Measurements from ENCODE around the gene DECR2. TPM values are rescaled to one million over a fixed set of nuclear protein-coding genes. Genes with fewer than 3 reads are reported as not detected.

DECR2 gene
- total RNA-seq, 4 donors from 2014 or later, result 32.2 to 154 (median 105) TPM

GRCh38 chr16:426906-427249 lies 25.2 kb downstream of the DECR2 start:
- H3K27me3 ChIP-seq, result no peaks in the 10 kb centered on the region
- no peak overlapping the region for H3K27ac ChIP-seq
- H3K4me1 ChIP-seq, result peaks cover 0 to 23% (median 10%) of the 10 kb centered on the region in 4 donors
- no peaks in the 10 kb centered on the region for H3K36me3 ChIP-seq
- TF ChIP-seq CTCF (IDR thresholded peaks at IDR 0.05) (no peak), POLR2A (IDR thresholded peaks at IDR 0.05) (no peak)
- DNase-seq, result no peak
- no peaks in the 10 kb centered on the region for H3K9me3 ChIP-seq
- H3K4me3 ChIP-seq, result peak overlapping the region; percentile 51 to 72 (median 64)

GRCh38 chr16:427250-427649 lies 25.6 kb downstream of the DECR2 start:
- Histone ChIP-seq H3K27ac (no peak overlapping the region), H3K4me3 (peak overlapping the region in 3 of 4 donors; percentile 61 to 72 (median 67)), H3K36me3 (no peaks in the 10 kb centered on the region), H3K27me3 (no peaks in the 10 kb centered on the region), H3K4me1 (peaks cover 0 to 23% (median 10%) of the 10 kb centered on the region in 4 donors), H3K9me3 (no peaks in the 10 kb centered on the region)
- no peak for DNase-seq
- TF ChIP-seq CTCF (IDR thresholded peaks at IDR 0.05) (no peak), POLR2A (IDR thresholded peaks at IDR 0.05) (no peak)

GRCh38 chr16:430904-431303 lies 29.2 kb downstream of the DECR2 start:
- no peak overlapping the region for H3K4me3 ChIP-seq
- H3K9me3 ChIP-seq, result no peaks in the 10 kb centered on the region
- H3K27ac ChIP-seq, result no peak overlapping the region
- H3K27me3 ChIP-seq, result no peaks in the 10 kb centered on the region
- TF ChIP-seq CTCF (IDR thresholded peaks at IDR 0.05), result no peak
- TF ChIP-seq POLR2A (IDR thresholded peaks at IDR 0.05), result no peak
- no peaks in the 10 kb centered on the region for H3K36me3 ChIP-seq
- no peak for DNase-seq
- H3K4me1 ChIP-seq, result peaks cover 0 to 13% (median 6%) of the 10 kb centered on the region in 4 donors

- H3K4me3 ChIP-seq, result no peak overlapping the region
- H3K9me3 ChIP-seq, result no peaks in the 10 kb centered on the region
- no peaks in the 10 kb centered on the region for H3K36me3 ChIP-seq
- no peaks in the 10 kb centered on the region for H3K4me1 ChIP-seq
- no peak for DNase-seq
- no peak overlapping the region for H3K27ac ChIP-seq
- H3K27me3 ChIP-seq, result no peaks in the 10 kb centered on the region
- TF ChIP-seq POLR2A (IDR thresholded peaks at IDR 0.05) (no peak), CTCF (IDR thresholded peaks at IDR 0.05) (no peak)
Observed at GRCh38 chr16:440627-441026, 38.9 kb downstream of the DECR2 start.

DNA sequence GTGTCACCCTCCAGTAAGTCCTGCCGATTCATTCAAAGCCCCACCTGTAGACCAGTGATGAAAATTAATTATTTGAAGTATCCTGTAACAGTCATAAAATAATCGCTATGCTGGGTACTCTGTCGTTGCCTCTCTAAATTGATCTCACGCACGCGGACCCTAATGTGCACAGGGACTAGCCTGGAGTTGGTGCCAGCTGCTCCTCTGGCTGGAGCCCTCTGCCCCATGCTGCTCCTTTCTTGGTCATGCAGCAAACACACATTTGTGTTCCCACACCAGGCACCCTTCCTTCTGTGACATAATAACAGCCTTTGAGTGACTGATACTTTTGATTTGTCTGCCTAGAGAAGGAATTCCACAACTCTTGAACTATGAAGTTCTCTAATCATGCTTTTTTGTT lies 39.8 kb downstream of the DECR2 start:
- no peak overlapping the region for H3K27ac ChIP-seq
- H3K36me3 ChIP-seq, result no peaks in the 10 kb centered on the region
- H3K4me3 ChIP-seq, result no peak overlapping the region
- no peaks in the 10 kb centered on the region for H3K9me3 ChIP-seq
- H3K4me1 ChIP-seq, result no peaks in the 10 kb centered on the region
- TF ChIP-seq POLR2A (IDR thresholded peaks at IDR 0.05) (no peak), CTCF (IDR thresholded peaks at IDR 0.05) (no peak)
- DNase-seq, result no peak
- H3K27me3 ChIP-seq, result no peaks in the 10 kb centered on the region

DNA sequence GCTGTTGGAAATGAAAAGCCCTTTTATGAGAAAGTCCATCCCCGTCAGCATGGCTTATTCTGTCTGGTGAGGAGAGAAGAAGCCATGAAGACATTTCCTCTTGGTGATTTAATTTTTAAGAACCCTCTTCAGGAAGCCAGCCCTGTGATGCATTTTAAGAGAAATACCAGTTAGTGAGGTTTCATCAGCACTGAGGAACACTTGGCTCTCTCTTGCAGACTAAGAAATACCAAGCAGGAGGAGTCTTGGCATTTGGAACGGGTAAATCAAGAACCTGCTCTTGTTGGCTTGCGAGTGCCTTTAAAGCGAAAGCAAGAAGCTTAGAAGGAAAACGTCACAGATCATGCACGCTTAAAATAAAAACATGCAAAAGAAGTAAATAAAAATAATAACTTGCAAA lies 41.3 kb downstream of the DECR2 start:
- H3K4me1 ChIP-seq, result no peaks in the 10 kb centered on the region
- H3K4me3 ChIP-seq, result no peak overlapping the region
- H3K27ac ChIP-seq, result no peak overlapping the region
- no peaks in the 10 kb centered on the region for H3K36me3 ChIP-seq
- H3K9me3 ChIP-seq, result no peaks in the 10 kb centered on the region
- TF ChIP-seq CTCF (IDR thresholded peaks at IDR 0.05), result no peak
- no peak for TF ChIP-seq POLR2A (IDR thresholded peaks at IDR 0.05)
- DNase-seq, result no peak
- H3K27me3 ChIP-seq, result no peaks in the 10 kb centered on the region

All from Peyer's patch (tissue), 4 donors.